CD4-positive, alpha-beta memory T cell (primary cell): ENCODE measurements around the gene POMGNT2. TPM values are rescaled to one million over a fixed set of nuclear protein-coding genes. Genes with fewer than 3 reads are reported as not detected.

Source experiments
- CTCF ChIA-PET: fragments of 350-600 bp; sonication (Branson Sonifier 250); formaldehyde crosslinking; loops from one replicate; lab custom pipeline; 2021; ENCODE audit warnings: inconsistent platforms; ENCODE audit not compliant: partially characterized antibody; lab: Charles Lee
- POLR2A ChIA-PET: fragments of 350-600 bp; sonication (Branson Sonifier 250); formaldehyde crosslinking; loops from one replicate; lab custom pipeline; 2021; ENCODE audit not compliant: partially characterized antibody; lab: Charles Lee
- DNase-seq, 5 donors: peaks; one replicate each; pipeline versions ENCODE4 v3.0.0 to v3.0.0-alpha.2; 2020 to 2022; ENCODE audit warnings: mixed read lengths in 1 of 5
- H3K27ac ChIP-seq: one replicate; pipeline ENCODE4 v1.7.0; 2013; ENCODE audit warnings: low read depth, low read length
- H3K27me3 ChIP-seq: 2 replicates; pipeline ENCODE4 v1.7.0; 2013; ENCODE audit warnings: mild to moderate bottlenecking, low read length, moderate library complexity; ENCODE audit not compliant: insufficient read depth
- H3K36me3 ChIP-seq: 2 replicates; pipeline ENCODE4 v1.7.0; 2013; ENCODE audit warnings: mild to moderate bottlenecking, low read length, moderate library complexity; ENCODE audit not compliant: insufficient read depth
- H3K4me1 ChIP-seq: 2 replicates; pipeline ENCODE4 v1.7.0; 2013; ENCODE audit warnings: mild to moderate bottlenecking, low read length, moderate library complexity; ENCODE audit not compliant: insufficient read depth
- H3K4me3 ChIP-seq, 2 donors: one replicate each; pipeline ENCODE4 v1.7.0; 2013; ENCODE audit warnings: low read length in 2 of 2, mild to moderate bottlenecking in 1 of 2
- H3K9me3 ChIP-seq, 2 donors: one replicate each; pipeline ENCODE4 v1.7.0; 2013; ENCODE audit warnings: low read length in 2 of 2, control low read depth in 1 of 2; ENCODE audit not compliant: control insufficient read depth in 1 of 2
- H3K27ac Mint-ChIP-seq, 7 donors: one replicate each; pipeline ENCODE4 v1.8.0; 2020 to 2021; ENCODE audit warnings: mixed read lengths in 7 of 7, mild to moderate bottlenecking in 6 of 7, inconsistent platforms in 3 of 7, moderate library complexity in 3 of 7
- H3K27me3 Mint-ChIP-seq, 2 donors: one replicate each; pipeline ENCODE4 v1.8.0; 2020 to 2021; ENCODE audit warnings: mixed read lengths in 2 of 2
- H3K36me3 Mint-ChIP-seq, 2 donors: one replicate each; pipeline ENCODE4 v1.8.0; 2020 to 2021; ENCODE audit warnings: mixed read lengths in 2 of 2, inconsistent platforms in 1 of 2, mild to moderate bottlenecking in 1 of 2
- H3K4me1 Mint-ChIP-seq, 4 donors: one replicate each; pipeline ENCODE4 v1.8.0; 2020 to 2021; ENCODE audit warnings: mixed read lengths in 4 of 4, mild to moderate bottlenecking in 1 of 4
- H3K4me3 Mint-ChIP-seq, 8 donors: one replicate each; pipeline ENCODE4 v1.8.0; 2020 to 2021; ENCODE audit warnings: mixed read lengths in 8 of 8, mild to moderate bottlenecking in 7 of 8, moderate library complexity in 6 of 8, inconsistent platforms in 3 of 8
- H3K9me3 Mint-ChIP-seq, 8 donors: one replicate each; pipeline ENCODE4 v1.8.0; 2020 to 2021; ENCODE audit warnings: mixed read lengths in 8 of 8, mild to moderate bottlenecking in 5 of 8, inconsistent platforms in 3 of 8, moderate library complexity in 1 of 8
- intact Hi-C: fragments of 100-400 bp; cut with micrococcal nuclease; formaldehyde crosslinking; loops from one replicate; pipeline ENCODE4 v1.15.1; 2023
- polyA plus RNA-seq, 2 donors: library from polyadenylated mRNA; unstranded; fragments of 300-500 nt; fragmentation: Illumina TruSeq; gene quantifications; one replicate each; pipeline ENCODE4 v1.2.3, GENCODE V29; 2021
- total RNA-seq, 2 experiments: library from RNA; stranded (reverse); gene quantifications; one replicate each; pipeline ENCODE4 v1.2.3, GENCODE V29; 2021

Gene POMGNT2
- total and polyA plus RNA-seq, 4 experiments from 2014 or later: 5.4 to 8.1 (median 5.9) TPM

GRCh38 chr3:43082457-43082856 lies 23.4 kb downstream of the POMGNT2 start:
- Mint-ChIP-seq H3K4me3 (no peak overlapping the region), H3K4me1 (peaks cover 0 to 2% (median 0%) of the 10 kb centered on the region in 4 donors), H3K27ac (no peak overlapping the region), H3K27me3 (no peaks in the 10 kb centered on the region), H3K36me3 (peaks cover 52 to 76% of the 10 kb centered on the region in 2 donors), H3K9me3 (peaks cover 0 to 18% (median 7%) of the 10 kb centered on the region in 8 donors)
- no peaks in the 10 kb centered on the region for H3K9me3 ChIP-seq
- POLR2A ChIA-PET: no interaction called here
- DNase-seq: no peak
- CTCF ChIA-PET: no interaction called here
- H3K27ac ChIP-seq: no peak overlapping the region
- H3K4me1 ChIP-seq: no peaks in the 10 kb centered on the region
- no peaks in the 10 kb centered on the region for H3K27me3 ChIP-seq
- H3K36me3 ChIP-seq: no peaks in the 10 kb centered on the region
- no peak overlapping the region for H3K4me3 ChIP-seq
- intact Hi-C loops: no loop called here

GRCh38 chr3:43081796-43082195 lies 24.1 kb downstream of the POMGNT2 start:
- H3K27me3 ChIP-seq: no peaks in the 10 kb centered on the region
- ChIA-PET POLR2A (no interaction called here), CTCF (no interaction called here)
- no peaks in the 10 kb centered on the region for H3K27me3 Mint-ChIP-seq
- intact Hi-C loops: no loop called here
- no peak for DNase-seq
- H3K36me3 ChIP-seq: no peaks in the 10 kb centered on the region
- no peak overlapping the region for H3K27ac ChIP-seq
- no peak overlapping the region for H3K27ac Mint-ChIP-seq
- H3K4me3 Mint-ChIP-seq: no peak overlapping the region
- peaks cover 0 to 18% (median 7%) of the 10 kb centered on the region in 8 donors for H3K9me3 Mint-ChIP-seq
- peaks cover 0 to under 1% (median 0%) of the 10 kb centered on the region in 4 donors for H3K4me1 Mint-ChIP-seq
- H3K36me3 Mint-ChIP-seq: peaks cover 56 to 76% of the 10 kb centered on the region in 2 donors
- H3K4me3 ChIP-seq: no peak overlapping the region
- no peaks in the 10 kb centered on the region for H3K4me1 ChIP-seq
- H3K9me3 ChIP-seq: no peaks in the 10 kb centered on the region

GRCh38 chr3:43080726-43081568 lies 24.9 kb downstream of the POMGNT2 start:
- H3K9me3 Mint-ChIP-seq: peaks cover 0 to 18% (median 7%) of the 10 kb centered on the region in 8 donors
- intact Hi-C loops: no loop called here

GRCh38 chr3:43079536-43080332 lies 26.1 kb downstream of the POMGNT2 start:
- Mint-ChIP-seq H3K36me3 (peaks cover 56 to 64% of the 10 kb centered on the region in 2 donors), H3K4me3 (no peak overlapping the region), H3K9me3 (peaks cover 0 to 18% (median 7%) of the 10 kb centered on the region in 8 donors), H3K27me3 (no peaks in the 10 kb centered on the region), H3K4me1 (peaks cover 0 to 2% (median 0%) of the 10 kb centered on the region in 4 donors), H3K27ac (no peak overlapping the region)
- Histone ChIP-seq H3K4me1 (no peaks in the 10 kb centered on the region), H3K36me3 (no peaks in the 10 kb centered on the region), H3K27me3 (no peaks in the 10 kb centered on the region), H3K27ac (no peak overlapping the region), H3K9me3 (no peaks in the 10 kb centered on the region), H3K4me3 (no peak overlapping the region)
- DNase-seq: no peak
- CTCF ChIA-PET: no interaction called here
- POLR2A ChIA-PET: no interaction called here
- intact Hi-C loops: no loop called here

More at GRCh38 chr3:43080726-43081568, 24.9 kb downstream of the POMGNT2 start:
- H3K27me3 Mint-ChIP-seq: no peaks in the 10 kb centered on the region
- no peak overlapping the region for H3K4me3 Mint-ChIP-seq
- ChIA-PET POLR2A (no interaction called here), CTCF (no interaction called here)
- Histone ChIP-seq H3K27me3 (no peaks in the 10 kb centered on the region), H3K4me1 (no peaks in the 10 kb centered on the region), H3K4me3 (no peak overlapping the region), H3K9me3 (no peaks in the 10 kb centered on the region), H3K27ac (no peak overlapping the region), H3K36me3 (no peaks in the 10 kb centered on the region)
- peaks cover 56 to 75% of the 10 kb centered on the region in 2 donors for H3K36me3 Mint-ChIP-seq
- no peak for DNase-seq
- no peaks in the 10 kb centered on the region for H3K4me1 Mint-ChIP-seq
- H3K27ac Mint-ChIP-seq: no peak overlapping the region

GRCh38 chr3:43077707-43078106 lies 28.2 kb downstream of the POMGNT2 start:
- intact Hi-C loops: no loop called here
- Histone ChIP-seq H3K9me3 (no peaks in the 10 kb centered on the region), H3K36me3 (no peaks in the 10 kb centered on the region), H3K27me3 (no peaks in the 10 kb centered on the region), H3K4me3 (no peak overlapping the region), H3K27ac (no peak overlapping the region), H3K4me1 (no peaks in the 10 kb centered on the region)
- Mint-ChIP-seq H3K36me3 (peaks cover 45 to 46% of the 10 kb centered on the region in 2 donors), H3K27ac (no peak overlapping the region), H3K4me1 (peaks cover 0 to 6% (median 0%) of the 10 kb centered on the region in 4 donors), H3K4me3 (no peak overlapping the region), H3K27me3 (no peaks in the 10 kb centered on the region), H3K9me3 (peaks cover 0 to 10% (median 5%) of the 10 kb centered on the region in 8 donors)
- no peak for DNase-seq
- ChIA-PET CTCF (interaction anchor here (4.1 kb wide), 1 partner anchor 116 kb away, joined by 17 read pairs; no protein-coding TSS in a partner anchor), POLR2A (no interaction called here)

GRCh38 chr3:43077261-43077660 lies 28.6 kb downstream of the POMGNT2 start:
- intact Hi-C loops: no loop called here
- H3K27me3 Mint-ChIP-seq: no peaks in the 10 kb centered on the region
- CTCF ChIA-PET: interaction anchor here (4.1 kb wide), 1 partner anchor 115 kb away, joined by 17 read pairs; no protein-coding TSS in a partner anchor

GRCh38 chr3:43076857-43077256 lies 29.0 kb downstream of the POMGNT2 start:
- intact Hi-C loops: no loop called here
- H3K27me3 Mint-ChIP-seq: no peaks in the 10 kb centered on the region
- CTCF ChIA-PET: interaction anchor here (4.1 kb wide), 1 partner anchor 115 kb away, joined by 17 read pairs; no protein-coding TSS in a partner anchor
- peaks cover 38% of the 10 kb centered on the region in 2 donors for H3K36me3 Mint-ChIP-seq
- no peaks in the 10 kb centered on the region for H3K27me3 ChIP-seq
- peaks cover 0 to 6% (median 0%) of the 10 kb centered on the region in 4 donors for H3K4me1 Mint-ChIP-seq
- no peak overlapping the region for H3K27ac ChIP-seq
- H3K36me3 ChIP-seq: no peaks in the 10 kb centered on the region
- H3K4me3 ChIP-seq: no peak overlapping the region
- POLR2A ChIA-PET: no interaction called here
- peak overlapping the region in 1 of 7 donors; percentile 7 for H3K27ac Mint-ChIP-seq
- DNase-seq: no peak
- no peaks in the 10 kb centered on the region for H3K9me3 ChIP-seq
- no peak overlapping the region for H3K4me3 Mint-ChIP-seq
- H3K4me1 ChIP-seq: no peaks in the 10 kb centered on the region
- H3K9me3 Mint-ChIP-seq: peaks cover 0 to 5% (median 0%) of the 10 kb centered on the region in 8 donors

More at GRCh38 chr3:43077261-43077660, 28.6 kb downstream of the POMGNT2 start:
- Histone ChIP-seq H3K4me3 (no peak overlapping the region), H3K9me3 (no peaks in the 10 kb centered on the region), H3K4me1 (no peaks in the 10 kb centered on the region), H3K27me3 (no peaks in the 10 kb centered on the region), H3K36me3 (no peaks in the 10 kb centered on the region), H3K27ac (no peak overlapping the region)
- H3K9me3 Mint-ChIP-seq: peaks cover 0 to 6% (median 1%) of the 10 kb centered on the region in 8 donors
- H3K27ac Mint-ChIP-seq: no peak overlapping the region
- no peak for DNase-seq
- H3K4me1 Mint-ChIP-seq: peaks cover 0 to 6% (median 0%) of the 10 kb centered on the region in 4 donors
- H3K4me3 Mint-ChIP-seq: no peak overlapping the region
- peaks cover 40 to 42% of the 10 kb centered on the region in 2 donors for H3K36me3 Mint-ChIP-seq
- POLR2A ChIA-PET: no interaction called here
